ENCODE data around the gene SH3TC2. TPM values are rescaled to one million over a fixed set of nuclear protein-coding genes. Genes with fewer than 3 reads are reported as not detected.

SH3TC2 gene
- total RNA-seq, 2 donors from 2014 or later = 0.33 to 8.6 TPM

GRCh38 chr5:149069711-149070110, 6.8 kb upstream of the SH3TC2 start:
- ATAC-seq (no peak), DNase-seq (peak; percentile 17 to 68 (median 56))
- no peak overlapping the region for H3K27ac ChIP-seq
- H3K4me3 ChIP-seq = no peak overlapping the region
- H3K36me3 ChIP-seq (replicated peaks in 1 of 2; ENCODE audit: insufficient read depth in 1 of 2, low read depth in 2 of 2) = no peaks in the 10 kb centered on the region
- 34 to 43% methylated on average over 2 of the region's 2 CpGs for WGBS, 2 donors
- intact Hi-C loops (cut with DNase I) = no loop called here
- H3K4me1 ChIP-seq = peaks cover 7% of the 10 kb centered on the region
- H3K9me3 ChIP-seq = no peaks in the 10 kb centered on the region
- no peak for TF ChIP-seq POLR2A (IDR thresholded peaks at IDR 0.05)
- no peak for TF ChIP-seq CTCF (IDR thresholded peaks at IDR 0.05)
- no peaks in the 10 kb centered on the region for H3K27me3 ChIP-seq

GRCh38 chr5:149063896-149064478, 1.1 kb upstream of the SH3TC2 start:
- Histone ChIP-seq H3K4me3 (no peak overlapping the region), H3K27me3 (no peaks in the 10 kb centered on the region), H3K27ac (peak overlapping the region in 2 of 4 donors; percentile 7 to 52), H3K36me3 (replicated peaks in 1 of 2; ENCODE audit: insufficient read depth in 1 of 2, low read depth in 2 of 2) (no peaks in the 10 kb centered on the region), H3K9me3 (no peaks in the 10 kb centered on the region), H3K4me1 (peaks cover 15% of the 10 kb centered on the region)
- TF ChIP-seq POLR2A (IDR thresholded peaks at IDR 0.05) = no peak
- no peak for TF ChIP-seq CTCF (IDR thresholded peaks at IDR 0.05)
- WGBS, 2 donors = 71 to 86% methylated on average over 1 to 2 of the region's 2 CpGs
- intact Hi-C loops (cut with DNase I) = no loop called here
- no peak for DNase-seq
- ATAC-seq = no peak

GRCh38 chr5:149062371-149063016, 368 bp downstream of the SH3TC2 start:
- DNase-seq (no peak), ATAC-seq (peak; percentile 54)
- H3K36me3 ChIP-seq (replicated peaks in 1 of 2; ENCODE audit: insufficient read depth in 1 of 2, low read depth in 2 of 2) = no peaks in the 10 kb centered on the region
- H3K4me3 ChIP-seq = no peak overlapping the region
- WGBS, 2 donors = 43 to 57% methylated on average over 3 of the region's 3 CpGs
- no peaks in the 10 kb centered on the region for H3K27me3 ChIP-seq
- intact Hi-C loops (cut with DNase I) = no loop called here
- H3K27ac ChIP-seq = peak overlapping the region in 3 of 4 donors; percentile 57 to 64 (median 62)
- peaks cover 15% of the 10 kb centered on the region for H3K4me1 ChIP-seq
- H3K9me3 ChIP-seq = no peaks in the 10 kb centered on the region
- TF ChIP-seq POLR2A (IDR thresholded peaks at IDR 0.05) (no peak), CTCF (IDR thresholded peaks at IDR 0.05) (no peak)

DNA sequence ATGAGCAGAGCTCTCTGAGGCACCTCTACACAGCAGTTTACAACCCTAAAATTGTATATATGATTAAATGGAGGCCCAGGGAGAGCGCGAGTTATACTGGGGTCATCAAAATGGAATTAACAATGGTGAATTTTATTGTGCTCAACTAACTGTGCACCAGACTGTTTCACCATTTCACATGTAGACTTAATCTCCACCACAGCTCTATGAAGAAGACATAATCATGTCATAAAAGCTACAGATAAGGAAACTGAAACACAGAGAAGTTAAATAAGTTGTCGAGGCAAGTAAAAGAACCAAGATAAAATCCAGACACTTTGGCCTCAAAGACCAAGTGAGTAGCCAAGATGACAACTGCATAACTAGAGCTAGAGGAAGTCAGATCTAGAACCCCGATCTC, 1.5 kb downstream of the SH3TC2 start:
- Histone ChIP-seq H3K9me3 (no peaks in the 10 kb centered on the region), H3K4me1 (peaks cover 15% of the 10 kb centered on the region), H3K4me3 (no peak overlapping the region), H3K27ac (no peak overlapping the region), H3K36me3 (replicated peaks in 1 of 2; ENCODE audit: insufficient read depth in 1 of 2, low read depth in 2 of 2) (no peaks in the 10 kb centered on the region), H3K27me3 (no peaks in the 10 kb centered on the region)
- ATAC-seq (no peak), DNase-seq (no peak)
- intact Hi-C loops (cut with DNase I) = no loop called here
- 74 to 75% methylated on average over 4 of the region's 4 CpGs for WGBS, 2 donors
- TF ChIP-seq CTCF (IDR thresholded peaks at IDR 0.05) (no peak), POLR2A (IDR thresholded peaks at IDR 0.05) (no peak)

DNA sequence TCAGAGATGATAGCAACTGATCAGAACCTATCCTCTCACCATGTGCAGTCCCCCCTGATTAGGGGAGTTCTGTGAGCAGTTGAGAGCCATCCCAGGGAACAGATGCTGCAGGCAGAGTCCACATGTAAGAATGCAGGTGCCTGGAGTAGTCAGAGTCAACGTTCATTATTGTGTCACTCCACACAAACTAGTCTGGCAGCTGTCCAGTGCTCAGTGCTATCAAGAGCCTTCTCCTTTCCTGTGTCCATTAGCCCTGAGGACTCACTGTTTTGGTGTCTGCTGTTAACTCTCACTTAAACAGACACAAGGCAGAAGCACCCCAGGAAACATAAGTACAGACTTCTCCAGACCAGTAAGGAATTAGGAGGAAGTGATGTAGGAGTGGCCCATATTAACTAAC, 2.5 kb downstream of the SH3TC2 start:
- intact Hi-C loops (cut with DNase I) = no loop called here
- no peaks in the 10 kb centered on the region for H3K27me3 ChIP-seq
- no peaks in the 10 kb centered on the region for H3K9me3 ChIP-seq
- H3K4me3 ChIP-seq = no peak overlapping the region
- ATAC-seq = no peak
- peak in 1 of 4 donors; percentile 28 for DNase-seq
- H3K36me3 ChIP-seq (replicated peaks in 1 of 2; ENCODE audit: insufficient read depth in 1 of 2, low read depth in 2 of 2) = no peaks in the 10 kb centered on the region
- H3K4me1 ChIP-seq = peaks cover 15% of the 10 kb centered on the region
- H3K27ac ChIP-seq = no peak overlapping the region
- WGBS, 2 donors = 0 to 8% methylated on average over 1 of the region's 1 CpG
- no peak for TF ChIP-seq CTCF (IDR thresholded peaks at IDR 0.05)
- TF ChIP-seq POLR2A (IDR thresholded peaks at IDR 0.05) = no peak
